Trophoblast cell (in vitro differentiated cells and primary cell): ENCODE results near the gene CHRND.

ENCODE experiments used
- DNase-seq, 2 donors: peaks; one replicate each; pipeline ENCODE4 v3.0.0-alpha.2; 2016
- H2AFZ ChIP-seq: 2 replicates; pipeline ENCODE4 v1.6.1; 2013; ENCODE audit warnings: low read length, moderate library complexity, mild to moderate bottlenecking; ENCODE audit not compliant: insufficient read depth, poor library complexity
- H2AK5ac ChIP-seq: 2 replicates; pipeline ENCODE4 v1.6.1; 2013; ENCODE audit warnings: mild to moderate bottlenecking, low read length
- H2BK120ac ChIP-seq: 2 replicates; pipeline ENCODE4 v1.6.1; 2013; ENCODE audit warnings: low read length, mild to moderate bottlenecking, moderate library complexity; ENCODE audit not compliant: insufficient read depth, poor library complexity
- H2BK12ac ChIP-seq: 2 replicates; pipeline ENCODE4 v1.6.1; 2013; ENCODE audit warnings: mild to moderate bottlenecking, low read length, moderate library complexity
- H2BK5ac ChIP-seq: 2 replicates; pipeline ENCODE4 v1.6.1; 2013; ENCODE audit warnings: low read length, low read depth, moderate library complexity, mild to moderate bottlenecking; ENCODE audit not compliant: poor library complexity
- H3K14ac ChIP-seq: 2 replicates; pipeline ENCODE4 v1.6.1; 2013; ENCODE audit warnings: mild to moderate bottlenecking, low read length
- H3K18ac ChIP-seq: 2 replicates; pipeline ENCODE4 v1.6.1; 2013; ENCODE audit warnings: mild to moderate bottlenecking, low read length
- H3K23ac ChIP-seq: 2 replicates; pipeline ENCODE4 v1.6.1; 2013; ENCODE audit warnings: low read length
- H3K27ac ChIP-seq: 2 replicates; pipeline ENCODE4 v1.5.1; 2013; ENCODE audit warnings: low read depth, mild to moderate bottlenecking, inconsistent platforms, low read length, moderate library complexity
- H3K27me3 ChIP-seq: 2 replicates; pipeline ENCODE4 v1.6.1; 2013; ENCODE audit warnings: inconsistent platforms, mild to moderate bottlenecking, low read length, moderate library complexity; ENCODE audit not compliant: insufficient read depth
- H3K36me3 ChIP-seq, 2 experiments: 1 replicate in 1 of 2; 2 replicates in 1 of 2; pipeline ENCODE4 v1.6.1; 2013; ENCODE audit warnings: low read length in 2 of 2, mild to moderate bottlenecking in 2 of 2, moderate library complexity in 1 of 2; ENCODE audit not compliant: insufficient read depth in 2 of 2, control insufficient read depth in 1 of 2
- H3K4ac ChIP-seq: 2 replicates; pipeline ENCODE4 v1.6.1; 2013; ENCODE audit warnings: low read depth, mild to moderate bottlenecking, low read length, moderate library complexity
- H3K4me1 ChIP-seq, 2 experiments: 1 replicate in 1 of 2; 2 replicates in 1 of 2; pipeline ENCODE4 v1.6.1; 2013; ENCODE audit warnings: low read length in 2 of 2, mild to moderate bottlenecking in 2 of 2, moderate library complexity in 1 of 2; ENCODE audit not compliant: insufficient read depth in 2 of 2, control insufficient read depth in 1 of 2
- H3K4me2 ChIP-seq: 2 replicates; pipeline ENCODE4 v1.6.1; 2013; ENCODE audit warnings: inconsistent platforms, mild to moderate bottlenecking, low read length, moderate library complexity
- H3K4me3 ChIP-seq: 2 replicates; pipeline ENCODE4 v1.5.1; 2013; ENCODE audit warnings: mild to moderate bottlenecking, low read depth, low read length, inconsistent platforms
- H3K79me1 ChIP-seq: one replicate; pipeline ENCODE4 v1.6.1; 2013; ENCODE audit warnings: low read length
- H3K79me2 ChIP-seq: 2 replicates; pipeline ENCODE4 v1.6.1; 2013; ENCODE audit warnings: low read length, mild to moderate bottlenecking; ENCODE audit not compliant: control insufficient read depth, insufficient read depth, poor library complexity
- H3K9ac ChIP-seq: 2 replicates; pipeline ENCODE4 v1.6.1; 2013; ENCODE audit warnings: mild to moderate bottlenecking, low read length
- H3K9me3 ChIP-seq: 2 replicates; pipeline ENCODE4 v1.6.1; 2013; ENCODE audit warnings: low read depth, mild to moderate bottlenecking, control low read depth, inconsistent platforms, low read length; ENCODE audit not compliant: insufficient read depth
- H4K12ac ChIP-seq: 2 replicates; pipeline ENCODE4 v1.6.1; 2013; ENCODE audit warnings: low read depth, mild to moderate bottlenecking, low read length, moderate library complexity
- H4K8ac ChIP-seq: 2 replicates; pipeline ENCODE4 v1.6.1; 2013; ENCODE audit warnings: low read depth, mild to moderate bottlenecking, low read length, moderate library complexity
- H4K91ac ChIP-seq: one replicate; pipeline ENCODE4 v1.6.1; 2013; ENCODE audit warnings: low read depth, mild to moderate bottlenecking, low read length, moderate library complexity
- WGBS: extraction: QIAGEN DNeasy Blood & Tissue Kit; methylation state at CpG from one replicate; pipeline ENCODE4 v1.1.7; 2013; ENCODE audit warnings: missing lambda C conversion rate; ENCODE audit not compliant: insufficient read length, insufficient coverage; ENCODE audit errors: extremely low coverage; 5-methylcytosine and 5-hydroxymethylcytosine counted together

Gene CHRND

GRCh38 chr2:232581725-232582124, 55.8 kb downstream of the CHRND start:
- Histone ChIP-seq H3K79me1 (no peaks in the 10 kb centered on the region), H3K4me2 (no peak overlapping the region), H2BK12ac (no peak overlapping the region), H2AK5ac (no peak overlapping the region), H2BK120ac (no peak overlapping the region), H3K9me3 (no peaks in the 10 kb centered on the region), H3K18ac (no peak overlapping the region), H3K14ac (no peak overlapping the region), H2BK5ac (no peak overlapping the region), H3K27ac (no peak overlapping the region), H4K91ac (no peak overlapping the region), H2AFZ (no peak overlapping the region), H4K12ac (no peak overlapping the region), H3K4me3 (no peak overlapping the region), H3K9ac (no peak overlapping the region), H3K4ac (no peak overlapping the region), H3K23ac (no peak overlapping the region), H3K27me3 (no peaks in the 10 kb centered on the region), H3K36me3 (peaks cover 5 to 13% of the 10 kb centered on the region in 2 experiments), H3K4me1 (peaks cover 0 to 5% of the 10 kb centered on the region in 2 experiments), H3K79me2 (no peaks in the 10 kb centered on the region), H4K8ac (no peak overlapping the region)
- DNase-seq = no peak

GRCh38 chr2:232584238-232584637, 58.3 kb downstream of the CHRND start:
- no peak for DNase-seq
- H3K4me3 ChIP-seq = no peak overlapping the region
- H3K4ac ChIP-seq = no peak overlapping the region
- H3K18ac ChIP-seq = no peak overlapping the region
- H4K91ac ChIP-seq = no peak overlapping the region
- H3K27ac ChIP-seq = no peak overlapping the region
- H3K79me1 ChIP-seq = no peaks in the 10 kb centered on the region
- no peak overlapping the region for H2AK5ac ChIP-seq
- peaks cover 0 to 2% of the 10 kb centered on the region in 2 experiments for H3K4me1 ChIP-seq
- no peaks in the 10 kb centered on the region for H3K9me3 ChIP-seq
- WGBS = no CpG with 5 or more reads among the region's 6 CpGs
- no peak overlapping the region for H2BK5ac ChIP-seq
- H4K12ac ChIP-seq = no peak overlapping the region
- H3K14ac ChIP-seq = no peak overlapping the region
- H2BK120ac ChIP-seq = no peak overlapping the region
- H2AFZ ChIP-seq = no peak overlapping the region
- no peak overlapping the region for H4K8ac ChIP-seq
- no peaks in the 10 kb centered on the region for H3K79me2 ChIP-seq
- no peak overlapping the region for H3K23ac ChIP-seq
- H2BK12ac ChIP-seq = no peak overlapping the region
- peaks cover 5 to 13% of the 10 kb centered on the region in 2 experiments for H3K36me3 ChIP-seq
- H3K4me2 ChIP-seq = no peak overlapping the region
- no peak overlapping the region for H3K9ac ChIP-seq
- no peaks in the 10 kb centered on the region for H3K27me3 ChIP-seq
